RWPE2 (cell line): ENCODE results near the gene LRRIQ3.
A peak's percentile ranks its signal among the peaks of the same experiment; 100 is the strongest.

ENCODE experiments used
- ATAC-seq: fragments of 200-7000 bp; cut with Tn5 transposase; 3 replicates; pipeline ENCODE4 v1.9.1; 2021; ENCODE audit warnings: low read depth
- DNase-seq: peaks from one replicate; pipeline ENCODE4 v3.0.0-alpha.2; 2020; ENCODE audit warnings: low spot score
- H3K27ac ChIP-seq: fragments of 450-650 bp; 2 replicates; pipeline ENCODE4 v1.5.1; 2017; ENCODE audit warnings: mild to moderate bottlenecking; ENCODE audit not compliant: poor library complexity, severe bottlenecking
- H3K27me3 ChIP-seq: fragments of 250-450 bp; sonication (Bioruptor Pico); 2 replicates; pipeline ENCODE4 v1.5.1; 2021; ENCODE audit warnings: mild to moderate bottlenecking, moderate library complexity; ENCODE audit not compliant: insufficient read depth, poor library complexity, severe bottlenecking
- H3K36me3 ChIP-seq: fragments of 250-450 bp; sonication (Bioruptor Pico); 2 replicates; pipeline ENCODE4 v1.5.1; 2020; ENCODE audit warnings: low read depth, mild to moderate bottlenecking, moderate library complexity
- H3K4me1 ChIP-seq: fragments of 250-450 bp; sonication (Bioruptor Pico); 2 replicates; pipeline ENCODE4 v1.5.1; 2021; ENCODE audit warnings: mild to moderate bottlenecking, moderate library complexity; ENCODE audit not compliant: insufficient read depth, poor library complexity, severe bottlenecking
- H3K4me3 ChIP-seq: fragments of 250-450 bp; sonication (Bioruptor Pico); 2 replicates; pipeline ENCODE4 v1.5.1; 2021; ENCODE audit warnings: mild to moderate bottlenecking, moderate library complexity; ENCODE audit not compliant: severe bottlenecking
- H3K9me3 ChIP-seq: fragments of 250-450 bp; sonication (Bioruptor Pico); 2 replicates; pipeline ENCODE4 v1.5.1; 2021; ENCODE audit warnings: mild to moderate bottlenecking, moderate library complexity; ENCODE audit not compliant: severe bottlenecking
- TF ChIP-seq, protein P1 (sequence below): fragments of 450-650 bp; IDR thresholded peaks from one replicate; pipeline ENCODE4 v1.5.1; 2017; ENCODE audit warnings: mild to moderate bottlenecking, moderate library complexity; ENCODE audit not compliant: poor library complexity, severe bottlenecking

The LRRIQ3 gene

DNA sequence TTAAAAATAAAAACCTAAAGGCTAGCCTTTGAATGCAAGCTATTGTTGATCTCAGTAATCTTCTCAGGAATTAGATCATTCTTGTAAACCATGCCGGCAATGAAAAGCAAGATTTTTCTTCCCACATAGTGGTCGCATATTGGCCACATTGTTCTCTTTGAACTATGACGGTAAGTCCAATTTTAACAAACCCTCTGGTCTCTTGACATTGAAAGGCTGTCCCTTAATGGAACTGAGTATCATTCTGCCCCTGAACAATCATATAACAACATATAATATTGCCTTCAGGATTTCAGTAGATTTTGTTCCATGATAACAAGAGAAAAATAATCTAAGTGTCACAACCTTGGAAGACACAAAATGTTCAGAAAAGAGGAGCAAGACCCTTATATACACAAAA is 38.5 kb upstream of the LRRIQ3 start:
- no peak overlapping the region for H3K27ac ChIP-seq

DNA sequence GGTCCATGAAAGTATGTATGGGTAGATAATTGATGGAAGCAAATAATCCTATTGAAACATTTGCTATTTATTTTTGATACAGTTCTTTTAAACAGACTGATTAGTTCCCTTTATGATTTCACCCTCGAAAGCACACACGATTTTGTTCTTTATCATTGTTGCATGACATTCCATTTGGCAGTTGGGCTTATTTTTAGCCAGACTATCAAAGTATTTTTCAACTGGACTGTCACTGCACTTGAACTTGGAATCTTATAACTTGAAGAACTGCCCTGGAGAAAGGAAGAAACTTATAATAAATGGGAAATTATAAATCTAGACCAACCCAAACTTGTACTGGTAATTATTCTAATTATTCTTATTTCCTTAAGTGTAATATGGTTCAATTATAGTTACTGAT is 37.2 kb upstream of the LRRIQ3 start, which contains the start of gene TNNI3K:
TNNI3K (plus strand) TSS at position 235 of the 400 bp plus-strand sequence; CDS start at position 300, 65 bp downstream.
- H3K9me3 ChIP-seq = no peaks in the 10 kb centered on the region
- TF ChIP-seq, protein P1, sequence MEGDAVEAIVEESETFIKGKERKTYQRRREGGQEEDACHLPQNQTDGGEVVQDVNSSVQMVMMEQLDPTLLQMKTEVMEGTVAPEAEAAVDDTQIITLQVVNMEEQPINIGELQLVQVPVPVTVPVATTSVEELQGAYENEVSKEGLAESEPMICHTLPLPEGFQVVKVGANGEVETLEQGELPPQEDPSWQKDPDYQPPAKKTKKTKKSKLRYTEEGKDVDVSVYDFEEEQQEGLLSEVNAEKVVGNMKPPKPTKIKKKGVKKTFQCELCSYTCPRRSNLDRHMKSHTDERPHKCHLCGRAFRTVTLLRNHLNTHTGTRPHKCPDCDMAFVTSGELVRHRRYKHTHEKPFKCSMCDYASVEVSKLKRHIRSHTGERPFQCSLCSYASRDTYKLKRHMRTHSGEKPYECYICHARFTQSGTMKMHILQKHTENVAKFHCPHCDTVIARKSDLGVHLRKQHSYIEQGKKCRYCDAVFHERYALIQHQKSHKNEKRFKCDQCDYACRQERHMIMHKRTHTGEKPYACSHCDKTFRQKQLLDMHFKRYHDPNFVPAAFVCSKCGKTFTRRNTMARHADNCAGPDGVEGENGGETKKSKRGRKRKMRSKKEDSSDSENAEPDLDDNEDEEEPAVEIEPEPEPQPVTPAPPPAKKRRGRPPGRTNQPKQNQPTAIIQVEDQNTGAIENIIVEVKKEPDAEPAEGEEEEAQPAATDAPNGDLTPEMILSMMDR = no peak
- no peak within 1 kb of the TSS for H3K4me3 ChIP-seq
- no peak for DNase-seq
- no peaks in the 10 kb centered on the region for H3K36me3 ChIP-seq
- no peaks in the 10 kb centered on the region for H3K27me3 ChIP-seq
- no peaks in the 10 kb centered on the region for H3K4me1 ChIP-seq
- no peak for ATAC-seq
- H3K27ac ChIP-seq = no peak within 1 kb of the TSS

More for the DNA sequence above, 38.5 kb upstream of the LRRIQ3 start:
- Histone ChIP-seq H3K4me3 (no peak overlapping the region), H3K27me3 (no peaks in the 10 kb centered on the region), H3K4me1 (no peaks in the 10 kb centered on the region), H3K9me3 (no peaks in the 10 kb centered on the region), H3K36me3 (no peaks in the 10 kb centered on the region)
- DNase-seq = no peak
- no peak for ATAC-seq
- TF ChIP-seq, protein P1 = no peak

DNA sequence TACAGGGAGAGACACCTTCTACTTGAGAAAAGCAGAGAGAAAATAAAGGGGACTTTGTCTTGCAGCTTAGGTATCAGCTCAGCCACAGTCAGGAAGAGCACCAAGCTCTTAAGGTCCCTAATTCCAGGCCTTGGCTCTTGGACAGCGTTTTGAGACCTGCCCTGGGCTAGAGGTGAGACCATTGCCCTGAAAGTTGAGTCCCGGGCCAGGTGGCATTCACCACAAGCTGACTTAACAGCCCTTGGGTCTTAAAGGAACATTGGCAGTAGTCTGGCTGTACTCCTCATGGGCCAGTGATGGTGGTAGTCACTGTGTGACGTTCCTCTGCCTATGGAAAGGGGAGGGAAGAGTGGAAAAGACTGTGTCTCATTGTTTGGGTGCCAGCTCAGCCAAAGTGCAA is 25.5 kb upstream of the LRRIQ3 start:
- no peak for ATAC-seq
- no peaks in the 10 kb centered on the region for H3K27me3 ChIP-seq
- TF ChIP-seq, protein P1 = no peak
- no peaks in the 10 kb centered on the region for H3K4me1 ChIP-seq
- no peak overlapping the region for H3K27ac ChIP-seq
- H3K9me3 ChIP-seq = no peaks in the 10 kb centered on the region
- H3K4me3 ChIP-seq = no peak overlapping the region
- no peaks in the 10 kb centered on the region for H3K36me3 ChIP-seq
- DNase-seq = no peak

DNA sequence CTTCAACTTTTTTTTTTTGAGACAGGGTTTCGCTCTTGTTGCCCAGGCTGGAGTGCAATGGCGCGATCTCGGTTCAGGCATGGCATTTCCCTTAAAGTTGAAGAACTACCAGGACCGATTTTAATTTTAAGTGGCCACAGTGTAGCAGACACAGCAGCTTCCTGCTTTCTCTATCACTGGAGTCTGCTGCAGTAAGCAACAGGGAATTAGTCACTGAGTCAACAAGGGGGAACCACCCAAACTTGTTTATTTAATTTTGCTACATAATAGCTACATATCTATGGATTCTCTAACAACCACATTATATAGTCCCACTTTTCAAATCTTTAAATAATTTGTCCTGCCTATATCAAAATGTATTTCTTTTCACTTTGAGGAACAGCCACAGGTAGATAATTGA is 24.7 kb upstream of the LRRIQ3 start:
- DNase-seq (no peak), ATAC-seq (peak; percentile 63; the same call in 2 of the 3 replicates)
- Histone ChIP-seq H3K9me3 (no peaks in the 10 kb centered on the region), H3K4me1 (no peaks in the 10 kb centered on the region), H3K27ac (no peak overlapping the region), H3K27me3 (no peaks in the 10 kb centered on the region), H3K36me3 (no peaks in the 10 kb centered on the region), H3K4me3 (no peak overlapping the region)
- TF ChIP-seq, protein P1 = no peak

DNA sequence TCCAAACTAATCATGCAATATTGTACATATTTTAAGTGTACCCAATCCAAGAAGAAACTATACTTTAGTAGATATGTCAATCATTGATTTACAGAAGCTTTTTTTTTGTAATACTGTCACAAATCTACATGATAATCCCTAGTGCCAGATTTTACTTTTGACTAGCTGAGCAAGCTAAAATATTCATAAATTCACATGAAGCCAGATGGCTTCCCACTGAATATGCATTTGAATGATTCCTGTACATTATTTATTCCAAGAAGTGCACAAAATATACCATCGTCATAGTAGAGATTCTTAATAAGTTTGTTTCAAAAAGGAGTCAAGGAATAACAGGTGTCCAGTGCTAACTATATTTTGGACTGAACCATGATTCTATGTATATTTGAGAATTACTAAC is 17.3 kb upstream of the LRRIQ3 start:
- H3K36me3 ChIP-seq = no peaks in the 10 kb centered on the region
- DNase-seq = no peak
- TF ChIP-seq, protein P1 = no peak
- no peak overlapping the region for H3K27ac ChIP-seq
- H3K27me3 ChIP-seq = no peaks in the 10 kb centered on the region
- H3K4me3 ChIP-seq = no peak overlapping the region
- no peaks in the 10 kb centered on the region for H3K9me3 ChIP-seq
- no peak for ATAC-seq
- no peaks in the 10 kb centered on the region for H3K4me1 ChIP-seq
